HCT116 (cell line): ENCODE data around the gene ZNF462.

Source experiments
- ATF3 ChIP-seq: IDR thresholded peaks from 2 replicates; pipeline ENCODE4 v1.6.1; 2012
- SRF ChIP-seq: IDR thresholded peaks from 2 replicates; pipeline ENCODE4 v1.6.1; 2012; ENCODE audit warnings: low read depth

DNA sequence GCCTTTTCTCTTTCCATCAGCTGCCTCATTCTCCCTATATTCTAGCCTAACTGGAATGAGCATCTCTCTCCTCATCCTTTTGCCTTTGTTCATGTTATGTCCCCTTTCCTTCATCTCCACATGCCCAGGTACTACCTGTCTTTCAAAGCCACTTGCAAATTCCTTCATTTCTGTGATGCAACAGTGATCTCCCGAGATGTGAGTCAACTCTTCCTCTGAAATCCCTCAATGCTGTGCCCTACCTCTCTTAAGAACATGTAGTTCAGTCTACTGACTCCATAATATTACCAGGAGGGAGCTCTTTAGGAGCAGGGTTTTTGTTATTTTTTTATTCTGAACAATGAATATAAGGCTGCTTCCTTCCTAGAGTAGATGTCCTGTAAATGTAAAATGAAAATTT lies 91.6 kb downstream of the ZNF462 start:
- TF ChIP-seq SRF (no peak), ATF3 (no peak)
